ENCODE data around the gene MAP2K5.

Gene MAP2K5

DNA sequence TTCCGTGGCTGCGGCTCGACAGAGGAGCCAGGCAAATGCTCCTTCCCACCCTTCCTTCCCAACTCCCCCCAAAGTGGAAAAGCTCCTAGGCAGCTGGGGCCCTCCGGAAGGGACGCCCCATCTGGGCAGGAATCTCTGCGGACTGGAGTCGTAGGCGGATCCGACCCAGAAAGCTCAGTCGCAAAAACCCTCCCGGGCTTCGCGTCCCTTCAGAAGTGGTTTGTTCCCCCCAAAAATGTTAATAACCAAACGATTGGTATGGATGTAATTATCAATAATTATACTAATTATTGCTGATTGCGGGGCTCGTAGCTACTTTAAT is 293.6 kb downstream of the MAP2K5 start:
- no peak for DNase-seq (ENCODE audit: low spot score)
- ChIA-PET CTCF (interaction anchor here (0.6 to 1.3 kb wide), 9 partner anchors 21 to 887 kb away, joined by 3 to 11 read pairs (median 4); no protein-coding TSS in a partner anchor), POLR2A (ENCODE audit: low non-redundant PET) (no interaction called here)
- TF ChIP-seq, protein P1, sequence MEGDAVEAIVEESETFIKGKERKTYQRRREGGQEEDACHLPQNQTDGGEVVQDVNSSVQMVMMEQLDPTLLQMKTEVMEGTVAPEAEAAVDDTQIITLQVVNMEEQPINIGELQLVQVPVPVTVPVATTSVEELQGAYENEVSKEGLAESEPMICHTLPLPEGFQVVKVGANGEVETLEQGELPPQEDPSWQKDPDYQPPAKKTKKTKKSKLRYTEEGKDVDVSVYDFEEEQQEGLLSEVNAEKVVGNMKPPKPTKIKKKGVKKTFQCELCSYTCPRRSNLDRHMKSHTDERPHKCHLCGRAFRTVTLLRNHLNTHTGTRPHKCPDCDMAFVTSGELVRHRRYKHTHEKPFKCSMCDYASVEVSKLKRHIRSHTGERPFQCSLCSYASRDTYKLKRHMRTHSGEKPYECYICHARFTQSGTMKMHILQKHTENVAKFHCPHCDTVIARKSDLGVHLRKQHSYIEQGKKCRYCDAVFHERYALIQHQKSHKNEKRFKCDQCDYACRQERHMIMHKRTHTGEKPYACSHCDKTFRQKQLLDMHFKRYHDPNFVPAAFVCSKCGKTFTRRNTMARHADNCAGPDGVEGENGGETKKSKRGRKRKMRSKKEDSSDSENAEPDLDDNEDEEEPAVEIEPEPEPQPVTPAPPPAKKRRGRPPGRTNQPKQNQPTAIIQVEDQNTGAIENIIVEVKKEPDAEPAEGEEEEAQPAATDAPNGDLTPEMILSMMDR (conservative IDR thresholded peaks at IDR 0.05; ENCODE audit: low read depth), result no peak
- H3K27ac ChIP-seq, result no peak overlapping the region

DNA sequence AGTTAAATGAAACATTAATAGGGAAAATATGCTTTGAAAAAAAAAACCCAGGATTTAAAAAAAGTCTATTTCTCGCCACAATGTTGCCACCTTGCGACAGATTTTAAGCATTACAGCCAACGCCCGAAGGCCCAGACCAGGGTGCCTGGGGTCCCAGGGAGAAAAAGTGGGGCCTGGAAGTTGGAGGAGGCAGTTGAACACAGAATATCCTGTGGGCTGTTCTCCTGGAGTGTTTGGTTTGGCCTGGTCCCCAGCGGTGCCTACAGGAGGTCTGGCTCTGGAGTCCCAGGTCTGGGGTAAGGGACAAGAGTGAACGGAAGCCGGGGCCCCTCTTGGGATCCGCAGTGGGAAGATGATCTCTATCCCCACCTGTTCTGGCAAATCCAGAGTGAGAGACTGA is 294.0 kb downstream of the MAP2K5 start:
- peak; percentile 67 for DNase-seq (ENCODE audit: low spot score)
- H3K27ac ChIP-seq, result no peak overlapping the region
- ChIA-PET POLR2A (ENCODE audit: low non-redundant PET) (no interaction called here), CTCF (interaction anchor here (0.7 to 1.3 kb wide), 6 partner anchors 249 to 887 kb away, joined by 3 to 11 read pairs (median 4); no protein-coding TSS in a partner anchor)
- TF ChIP-seq, protein P1 (conservative IDR thresholded peaks at IDR 0.05; ENCODE audit: low read depth), result peak; percentile 91

DNA sequence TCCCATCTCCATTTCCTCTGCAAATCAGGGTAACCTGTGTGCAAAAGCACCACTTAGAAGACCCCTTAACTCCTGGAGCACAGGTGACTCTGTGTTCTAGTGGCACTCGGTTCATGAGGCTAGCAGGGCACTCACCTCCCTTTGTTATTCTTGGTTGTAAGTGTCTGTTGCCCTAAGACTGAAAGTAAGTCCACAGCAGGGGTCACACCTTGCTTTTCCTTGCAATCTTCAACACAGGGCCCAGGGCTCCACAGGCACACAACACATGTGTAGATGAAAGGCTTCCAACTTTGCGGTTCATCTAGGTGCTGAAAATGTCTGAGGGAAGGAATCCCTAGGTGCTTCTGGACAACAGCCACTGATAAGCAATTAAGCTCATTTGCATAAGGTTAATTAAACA is 294.5 kb downstream of the MAP2K5 start:
- TF ChIP-seq, protein P1 (conservative IDR thresholded peaks at IDR 0.05; ENCODE audit: low read depth), result no peak
- DNase-seq (ENCODE audit: low spot score), result no peak
- POLR2A ChIA-PET (ENCODE audit: low non-redundant PET), result no interaction called here
- CTCF ChIA-PET, result interaction anchor here (0.9 to 1.1 kb wide), 2 partner anchors 250 to 380 kb away, joined by 3 to 8 read pairs; no protein-coding TSS in a partner anchor
- no peak overlapping the region for H3K27ac ChIP-seq

DNA sequence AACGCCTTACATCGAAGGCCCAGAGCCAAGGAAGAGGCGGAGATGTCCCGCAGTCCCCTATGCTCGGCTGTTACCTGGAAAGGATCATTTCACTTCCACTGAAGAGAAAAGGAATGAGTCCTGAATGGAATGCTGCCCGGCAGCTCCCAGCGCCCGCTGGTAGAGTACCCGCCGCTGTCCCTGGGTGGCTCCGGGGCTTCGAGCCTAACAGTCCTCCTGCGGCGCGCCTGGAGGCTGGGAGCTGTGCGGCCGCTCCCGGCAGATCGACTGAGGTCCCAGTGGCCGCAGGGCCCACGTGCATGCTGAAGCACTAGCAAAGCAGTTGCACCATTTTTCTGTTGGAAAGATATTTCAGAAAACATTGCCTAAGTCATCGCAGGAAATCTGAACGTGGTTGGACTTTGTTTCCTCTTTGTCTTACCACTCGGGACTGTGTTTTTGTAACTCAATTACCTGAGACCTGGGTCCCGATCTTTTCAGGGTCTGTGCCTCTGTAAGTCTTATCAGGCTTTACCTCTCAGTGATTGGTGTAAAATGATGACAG is 296.4 kb downstream of the MAP2K5 start:
- H3K27ac ChIP-seq, result peak overlapping the region; percentile 30
- DNase-seq (ENCODE audit: low spot score), result peak; percentile 66
- TF ChIP-seq, protein P1 (conservative IDR thresholded peaks at IDR 0.05; ENCODE audit: low read depth), result no peak
- ChIA-PET CTCF (no interaction called here), POLR2A (ENCODE audit: low non-redundant PET) (no interaction called here)

DNA sequence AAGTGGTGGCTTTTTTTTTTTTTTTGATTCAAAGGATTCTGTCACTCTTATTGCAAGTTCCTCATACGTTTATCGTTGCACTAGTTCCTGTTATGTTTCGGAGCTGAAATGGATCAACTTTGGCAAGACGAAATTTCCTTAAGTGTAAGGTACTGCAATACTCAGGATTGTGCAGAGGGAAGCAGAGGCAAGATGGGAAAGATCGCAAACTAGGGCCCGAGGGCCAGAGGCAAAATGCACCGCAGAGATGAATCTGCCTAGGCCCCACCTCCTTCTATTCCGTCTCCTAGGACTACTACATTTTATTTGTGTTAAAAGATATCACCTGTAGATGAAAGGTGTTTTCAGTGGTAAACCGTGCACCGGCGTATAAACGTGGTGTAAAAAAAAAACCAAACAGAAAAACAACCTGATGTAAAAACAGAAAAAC is 297.0 kb downstream of the MAP2K5 start:
- ChIA-PET POLR2A (ENCODE audit: low non-redundant PET) (no interaction called here), CTCF (no interaction called here)
- DNase-seq (ENCODE audit: low spot score), result peak; percentile 75
- no peak overlapping the region for H3K27ac ChIP-seq
- TF ChIP-seq, protein P1 (conservative IDR thresholded peaks at IDR 0.05; ENCODE audit: low read depth), result no peak

DNA sequence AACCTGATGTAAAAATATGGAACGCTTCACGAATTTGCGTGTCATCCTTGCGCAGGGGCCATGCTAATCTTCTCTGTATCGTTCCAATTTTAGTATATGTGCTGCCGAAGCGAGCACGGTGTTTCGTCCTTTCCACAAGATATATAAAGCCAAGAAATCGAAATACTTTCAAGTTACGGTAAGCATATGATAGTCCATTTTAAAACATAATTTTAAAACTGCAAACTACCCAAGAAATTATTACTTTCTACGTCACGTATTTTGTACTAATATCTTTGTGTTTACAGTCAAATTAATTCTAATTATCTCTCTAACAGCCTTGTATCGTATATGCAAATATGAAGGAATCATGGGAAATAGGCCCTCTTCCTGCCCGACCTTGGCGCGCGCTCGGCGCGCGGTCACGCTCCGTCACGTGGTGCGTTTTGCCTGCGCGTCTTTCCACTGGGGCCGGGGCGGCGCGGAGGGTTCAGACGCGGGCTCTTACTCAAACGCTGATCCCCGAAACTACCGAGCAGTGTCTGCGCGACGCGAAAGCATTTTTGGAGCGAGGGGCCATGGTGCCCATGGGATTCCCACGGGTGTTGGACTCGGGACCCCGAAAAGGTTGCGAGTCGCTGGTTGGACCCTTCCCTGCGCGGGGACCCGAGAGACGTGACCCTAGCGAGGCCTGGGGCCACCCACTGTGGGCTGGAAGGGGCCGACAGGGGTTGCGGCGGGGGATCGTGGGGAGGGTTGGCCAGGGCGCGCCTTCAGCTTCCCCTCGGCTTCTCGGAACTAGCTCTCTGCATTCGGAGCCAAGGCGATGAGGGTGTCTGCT is 297.6 kb downstream of the MAP2K5 start, which contains the start of gene RNU6-1:
Gene RNU6-1, minus strand, starts transcription at position 117 of the 820 bp plus-strand sequence.
- ChIA-PET POLR2A (ENCODE audit: low non-redundant PET) (no interaction called here), CTCF (interaction anchor here (0.5 to 1.0 kb wide), 4 partner anchors 315 to 466 kb away, joined by 3 to 4 read pairs (median 4); no protein-coding TSS in a partner anchor)
- H3K27ac ChIP-seq, result peak within 1 kb of the TSS; percentile 89
- TF ChIP-seq, protein P1 (conservative IDR thresholded peaks at IDR 0.05; ENCODE audit: low read depth), result no peak
- DNase-seq (ENCODE audit: low spot score), result peak; percentile 95

Measured in RWPE1 (cell line).